Measurements from ENCODE around the gene SLC25A29. TPM values are rescaled to one million over a fixed set of nuclear protein-coding genes. Genes with fewer than 3 reads are reported as not detected.

SLC25A29 gene
- polyA plus RNA-seq, 2 of the 4 experiments (the other 2 are of a cell fraction), result 6.3 to 15.1 TPM

GRCh38 chr14:100292301-100292775 is 13.9 kb downstream of the SLC25A29 start:
- FAIRE-seq, result no peak

GRCh38 chr14:100291305-100292075 is 14.8 kb downstream of the SLC25A29 start:
- Histone ChIP-seq H3K9me3 (no peaks in the 10 kb centered on the region), H3K27ac (no peak overlapping the region), H3K4me3 (no peak overlapping the region), H3K4me1 (no peaks in the 10 kb centered on the region; the same call in 2 of the 3 replicates), H3K4me2 (no peak overlapping the region)
- DNase-seq (ENCODE audit: low read depth in 1 of 2, low spot score in 1 of 2), result no peak
- TF ChIP-seq HOXB5 (CRISPR knock-in tag; IDR thresholded peaks at IDR 0.05), result no peak
- TF ChIP-seq HDAC2 (IDR thresholded peaks at IDR 0.05), result no peak
- no peak for TF ChIP-seq ATOH8 (CRISPR knock-in tag; IDR thresholded peaks at IDR 0.05; ENCODE audit: low read depth)
- TF ChIP-seq TFCP2L1 (CRISPR knock-in tag; IDR thresholded peaks at IDR 0.05), result no peak
- TF ChIP-seq JUNB (IDR thresholded peaks at IDR 0.05), result no peak
- no peak for TF ChIP-seq TP53 (CRISPR knock-in tag; IDR thresholded peaks at IDR 0.05)
- no peak for TF ChIP-seq POLR2AphosphoS2 (conservative IDR thresholded peaks at IDR 0.05; ENCODE audit: low read length)
- no peak for TF ChIP-seq HOXB13 (CRISPR knock-in tag; IDR thresholded peaks at IDR 0.05; ENCODE audit: low read depth)
- ChIA-PET CTCF (interaction anchor here (1.3 to 12.3 kb wide), 6 partner anchors 7 to 93 kb away, joined by 3 to 114 read pairs (median 8); no protein-coding TSS in a partner anchor), POLR2A (interaction anchor here (0.5 kb wide), 1 partner anchor 19 kb away, joined by 3 read pairs; no protein-coding TSS in a partner anchor)
- ATAC-seq, result no peak
- FAIRE-seq, result no peak
- 90% methylated on average over 8 of the region's 13 CpGs for WGBS (ENCODE audit: missing lambda C conversion rate)

More at GRCh38 chr14:100292301-100292775, 13.9 kb downstream of the SLC25A29 start:
- TF ChIP-seq CBX2 (IDR thresholded peaks at IDR 0.05; ENCODE audit: borderline replicate concordance, low read depth) (no peak), MAZ (IDR thresholded peaks at IDR 0.05; ENCODE audit: borderline replicate concordance, low read depth, low read length) (no peak)
- ATAC-seq (no peak), DNase-seq (ENCODE audit: low read depth in 1 of 2, low spot score in 1 of 2) (no peak)
- Histone ChIP-seq H3K27ac (no peak overlapping the region), H3K4me3 (no peak overlapping the region), H3K4me1 (no peaks in the 10 kb centered on the region), H3K9me3 (no peaks in the 10 kb centered on the region), H3K4me2 (no peak overlapping the region)
- 95% methylated on average over 55 of the region's 61 CpGs for WGBS (ENCODE audit: missing lambda C conversion rate)
- CTCF ChIA-PET, result interaction anchor here (1.3 to 12.3 kb wide), 4 partner anchors 8 to 92 kb away, joined by 3 to 114 read pairs (median 6); no protein-coding TSS in a partner anchor
- POLR2A ChIA-PET, result no interaction called here

GRCh38 chr14:100290607-100291304 is 15.5 kb downstream of the SLC25A29 start:
- no peak for TF ChIP-seq RAD21 (conservative IDR thresholded peaks at IDR 0.05 in 1 of 2, IDR thresholded peaks at IDR 0.05 in 1 of 2)
- no peak for TF ChIP-seq HOXA7 (CRISPR knock-in tag; IDR thresholded peaks at IDR 0.05)
- TF ChIP-seq RNF2 (IDR thresholded peaks at IDR 0.05; ENCODE audit: borderline replicate concordance, low read depth), result no peak
- TF ChIP-seq PHF8 (IDR thresholded peaks at IDR 0.05; ENCODE audit: borderline replicate concordance, low read depth), result no peak
- no peak for TF ChIP-seq NR3C1 (IDR thresholded peaks at IDR 0.05)
- TF ChIP-seq CTCF (IDR thresholded peaks at IDR 0.05), result no peak
- no peak for TF ChIP-seq FOXS1 (CRISPR knock-in tag; IDR thresholded peaks at IDR 0.05)
- TF ChIP-seq FOSL2 (IDR thresholded peaks at IDR 0.05), result no peak
- TF ChIP-seq FOSL2 (CRISPR knock-in tag; IDR thresholded peaks at IDR 0.05), result no peak
- no peak for TF ChIP-seq RCOR1 (IDR thresholded peaks at IDR 0.05; ENCODE audit: low read depth, low read length)
- TF ChIP-seq PBX3 (IDR thresholded peaks at IDR 0.05), result no peak
- no peak for TF ChIP-seq HMGXB4 (CRISPR knock-in tag; IDR thresholded peaks at IDR 0.05; ENCODE audit: borderline replicate concordance)
- no peak for TF ChIP-seq GATA3 (IDR thresholded peaks at IDR 0.05; ENCODE audit: borderline replicate concordance)
- TF ChIP-seq TFCP2L1 (CRISPR knock-in tag; IDR thresholded peaks at IDR 0.05), result no peak
- no peak for TF ChIP-seq JUN (IDR thresholded peaks at IDR 0.05)
- no peak for TF ChIP-seq POLR2AphosphoS2 (conservative IDR thresholded peaks at IDR 0.05; ENCODE audit: low read length)
- no peak for TF ChIP-seq E2F6 (IDR thresholded peaks at IDR 0.05; ENCODE audit: borderline replicate concordance, low read depth)
- TF ChIP-seq MAFK (IDR thresholded peaks at IDR 0.05; ENCODE audit: partially characterized antibody), result no peak
- 87% methylated on average over 12 of the region's 12 CpGs for WGBS (ENCODE audit: missing lambda C conversion rate)
- ChIA-PET POLR2A (no interaction called here), CTCF (interaction anchor here (0.6 to 2.4 kb wide), 4 partner anchors 11 to 87 kb away, joined by 3 to 13 read pairs (median 4); no protein-coding TSS in a partner anchor)
- Histone ChIP-seq H3K4me3 (no peak overlapping the region), H3K9me3 (no peaks in the 10 kb centered on the region), H3K4me1 (peaks cover 6% of the 10 kb centered on the region; the same call in 1 of the 3 replicates), H3K27ac (no peak overlapping the region), H3K4me2 (no peak overlapping the region)
- DNase-seq (ENCODE audit: low read depth in 1 of 2, low spot score in 1 of 2), result no peak
- no peak for ATAC-seq
- no peak for FAIRE-seq

Data from A549 (cell line).